ENCODE results near the gene TMEM123. TPM values are rescaled to one million over a fixed set of nuclear protein-coding genes. Genes with fewer than 3 reads are reported as not detected.

The TMEM123 gene
- 100 to 1,000 TPM; 100 to 126 (median 118) TPM for total RNA-seq
- 271 TPM for total RNA-seq (2013)

GRCh38 chr11:102452461-102453301, at the start of gene TMEM123:
TMEM123 (minus strand) TSS chr11:102452765; CDS start chr11:102452623, 142 bp downstream.
- Mint-ChIP-seq H3K9me3 (no peaks in the 10 kb centered on the region), H3K4me1 (peaks cover 46 to 61% of the 10 kb centered on the region in 2 donors), H3K36me3 (no peaks in the 10 kb centered on the region), H3K4me3 (peak within 1 kb of the TSS; percentile 96), H3K27ac (peak within 1 kb of the TSS; percentile 87 to 93), H3K27me3 (ENCODE audit: low read depth in 2 of 2) (peaks cover 6 to 7% of the 10 kb centered on the region in 2 donors)
- H3K9me3 ChIP-seq (ENCODE audit: control insufficient read depth, insufficient read depth, low read length) = no peaks in the 10 kb centered on the region
- H3K4me1 ChIP-seq (ENCODE audit: control insufficient read depth, insufficient read depth, low read length) = peaks cover 16% of the 10 kb centered on the region
- under 1% methylated on average over 80 of the region's 83 CpGs for WGBS (ENCODE audit: insufficient coverage)
- H3K27ac ChIP-seq (ENCODE audit: low read length) = peak within 1 kb of the TSS; percentile 81
- H3K4me3 ChIP-seq (ENCODE audit: low read length) = peak within 1 kb of the TSS; percentile 76
- TF ChIP-seq, protein P1, sequence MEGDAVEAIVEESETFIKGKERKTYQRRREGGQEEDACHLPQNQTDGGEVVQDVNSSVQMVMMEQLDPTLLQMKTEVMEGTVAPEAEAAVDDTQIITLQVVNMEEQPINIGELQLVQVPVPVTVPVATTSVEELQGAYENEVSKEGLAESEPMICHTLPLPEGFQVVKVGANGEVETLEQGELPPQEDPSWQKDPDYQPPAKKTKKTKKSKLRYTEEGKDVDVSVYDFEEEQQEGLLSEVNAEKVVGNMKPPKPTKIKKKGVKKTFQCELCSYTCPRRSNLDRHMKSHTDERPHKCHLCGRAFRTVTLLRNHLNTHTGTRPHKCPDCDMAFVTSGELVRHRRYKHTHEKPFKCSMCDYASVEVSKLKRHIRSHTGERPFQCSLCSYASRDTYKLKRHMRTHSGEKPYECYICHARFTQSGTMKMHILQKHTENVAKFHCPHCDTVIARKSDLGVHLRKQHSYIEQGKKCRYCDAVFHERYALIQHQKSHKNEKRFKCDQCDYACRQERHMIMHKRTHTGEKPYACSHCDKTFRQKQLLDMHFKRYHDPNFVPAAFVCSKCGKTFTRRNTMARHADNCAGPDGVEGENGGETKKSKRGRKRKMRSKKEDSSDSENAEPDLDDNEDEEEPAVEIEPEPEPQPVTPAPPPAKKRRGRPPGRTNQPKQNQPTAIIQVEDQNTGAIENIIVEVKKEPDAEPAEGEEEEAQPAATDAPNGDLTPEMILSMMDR (IDR thresholded peaks at IDR 0.05) = no peak
- ATAC-seq (peak; percentile 72 to 87 (median 81)), DNase-seq (peak; percentile 75 to 95)
- intact Hi-C loops (cut with micrococcal nuclease) = loop anchor here (2.0 to 5.0 kb wide), 2 partner anchors 60 to 106 kb away; partner anchors contain the start of gene BIRC2
- H3K27me3 ChIP-seq (ENCODE audit: control insufficient read depth, insufficient read depth, low read length) = no peaks in the 10 kb centered on the region
- peaks cover 5% of the 10 kb centered on the region for H3K36me3 ChIP-seq (ENCODE audit: control insufficient read depth, insufficient read depth, low read length)

DNA sequence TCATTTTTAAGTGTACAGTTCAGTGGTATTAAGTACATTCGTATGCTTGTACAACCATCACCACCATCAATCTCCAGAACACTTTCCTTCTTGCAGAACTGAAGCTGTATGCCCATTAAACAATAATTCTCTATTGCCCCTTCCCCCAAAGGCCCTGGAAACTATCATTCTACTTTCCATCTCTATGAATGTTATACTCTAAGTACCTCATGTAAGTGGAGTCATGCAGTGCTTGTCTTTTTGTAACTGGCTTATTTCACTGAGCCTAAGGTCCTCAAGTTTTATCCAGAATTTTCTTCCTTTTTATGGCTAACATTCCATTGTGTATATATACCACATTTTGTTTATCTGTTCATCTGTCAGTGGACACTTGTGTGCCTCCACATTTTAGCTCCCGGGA, 48.3 kb upstream of the TMEM123 start:
- H3K27ac ChIP-seq (ENCODE audit: low read length) = no peak overlapping the region
- Mint-ChIP-seq H3K27ac (no peak overlapping the region), H3K4me1 (no peaks in the 10 kb centered on the region), H3K36me3 (no peaks in the 10 kb centered on the region), H3K9me3 (no peaks in the 10 kb centered on the region), H3K27me3 (ENCODE audit: low read depth in 2 of 2) (peaks cover 37 to 56% of the 10 kb centered on the region in 2 donors), H3K4me3 (no peak overlapping the region)
- H3K4me3 ChIP-seq (ENCODE audit: low read length) = no peak overlapping the region
- H3K36me3 ChIP-seq (ENCODE audit: control insufficient read depth, insufficient read depth, low read length) = no peaks in the 10 kb centered on the region
- H3K9me3 ChIP-seq (ENCODE audit: control insufficient read depth, insufficient read depth, low read length) = no peaks in the 10 kb centered on the region
- DNase-seq (no peak), ATAC-seq (no peak)
- intact Hi-C loops (cut with micrococcal nuclease) = no loop called here
- TF ChIP-seq, protein P1 (IDR thresholded peaks at IDR 0.05) = no peak
- H3K4me1 ChIP-seq (ENCODE audit: control insufficient read depth, insufficient read depth, low read length) = no peaks in the 10 kb centered on the region
- H3K27me3 ChIP-seq (ENCODE audit: control insufficient read depth, insufficient read depth, low read length) = no peaks in the 10 kb centered on the region
- 85% methylated on average over 2 of the region's 2 CpGs for WGBS (ENCODE audit: insufficient coverage)

- no peaks in the 10 kb centered on the region for H3K4me1 Mint-ChIP-seq
- H3K36me3 ChIP-seq (ENCODE audit: control insufficient read depth, insufficient read depth, low read length) = no peaks in the 10 kb centered on the region
- WGBS (ENCODE audit: insufficient coverage) = no CpG with 5 or more reads among the region's 2 CpGs
Measured at GRCh38 chr11:102499931-102500330, 47.4 kb upstream of the TMEM123 start.

More at GRCh38 chr11:102499931-102500330, 47.4 kb upstream of the TMEM123 start:
- no peak for ATAC-seq
- Histone ChIP-seq H3K4me3 (ENCODE audit: low read length) (no peak overlapping the region), H3K27me3 (ENCODE audit: control insufficient read depth, insufficient read depth, low read length) (peaks cover 2% of the 10 kb centered on the region), H3K27ac (ENCODE audit: low read length) (no peak overlapping the region), H3K9me3 (ENCODE audit: control insufficient read depth, insufficient read depth, low read length) (no peaks in the 10 kb centered on the region), H3K4me1 (ENCODE audit: control insufficient read depth, insufficient read depth, low read length) (no peaks in the 10 kb centered on the region)
- Mint-ChIP-seq H3K4me3 (no peak overlapping the region), H3K36me3 (no peaks in the 10 kb centered on the region), H3K27me3 (ENCODE audit: low read depth in 2 of 2) (peaks cover 38 to 54% of the 10 kb centered on the region in 2 donors), H3K9me3 (no peaks in the 10 kb centered on the region), H3K27ac (no peak overlapping the region)
- no peak for DNase-seq
- TF ChIP-seq, protein P1 (IDR thresholded peaks at IDR 0.05) = no peak
- intact Hi-C loops (cut with micrococcal nuclease) = no loop called here

Data from natural killer cell (primary cell).